ENCODE measurements around the gene SERP2.

- no peak for TF ChIP-seq POLR2A (IDR thresholded peaks at IDR 0.05)
- TF ChIP-seq, protein P1, sequence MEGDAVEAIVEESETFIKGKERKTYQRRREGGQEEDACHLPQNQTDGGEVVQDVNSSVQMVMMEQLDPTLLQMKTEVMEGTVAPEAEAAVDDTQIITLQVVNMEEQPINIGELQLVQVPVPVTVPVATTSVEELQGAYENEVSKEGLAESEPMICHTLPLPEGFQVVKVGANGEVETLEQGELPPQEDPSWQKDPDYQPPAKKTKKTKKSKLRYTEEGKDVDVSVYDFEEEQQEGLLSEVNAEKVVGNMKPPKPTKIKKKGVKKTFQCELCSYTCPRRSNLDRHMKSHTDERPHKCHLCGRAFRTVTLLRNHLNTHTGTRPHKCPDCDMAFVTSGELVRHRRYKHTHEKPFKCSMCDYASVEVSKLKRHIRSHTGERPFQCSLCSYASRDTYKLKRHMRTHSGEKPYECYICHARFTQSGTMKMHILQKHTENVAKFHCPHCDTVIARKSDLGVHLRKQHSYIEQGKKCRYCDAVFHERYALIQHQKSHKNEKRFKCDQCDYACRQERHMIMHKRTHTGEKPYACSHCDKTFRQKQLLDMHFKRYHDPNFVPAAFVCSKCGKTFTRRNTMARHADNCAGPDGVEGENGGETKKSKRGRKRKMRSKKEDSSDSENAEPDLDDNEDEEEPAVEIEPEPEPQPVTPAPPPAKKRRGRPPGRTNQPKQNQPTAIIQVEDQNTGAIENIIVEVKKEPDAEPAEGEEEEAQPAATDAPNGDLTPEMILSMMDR (IDR thresholded peaks at IDR 0.05): no peak
- TF ChIP-seq POLR2AphosphoS5 (IDR thresholded peaks at IDR 0.05): no peak
- TF ChIP-seq EP300 (IDR thresholded peaks at IDR 0.05): no peak
These were observed 60.5 kb downstream of the SERP2 start for GRCh38 chr13:44433863-44434765.
